Vagina (tissue), 2 donors: ENCODE measurements around the gene HOXD13.

ENCODE experiments used
- CTCF ChIP-seq, 3 experiments: fragments of 450-650 bp in 2 of 3; fragments of 200-600 bp in 1 of 3; sonication (generic) in 1 of 3; IDR thresholded peaks; one replicate each; pipeline ENCODE4 v1.5.1; 2017 to 2019; ENCODE audit warnings: antibody characterized with exemption in 3 of 3, mild to moderate bottlenecking in 2 of 3, moderate library complexity in 2 of 3
- POLR2A ChIP-seq, 2 donors: fragments of 450-650 bp; IDR thresholded peaks; one replicate each; pipeline ENCODE4 v1.6.1; 2017; ENCODE audit warnings: antibody characterized with exemption in 2 of 2, mild to moderate bottlenecking in 2 of 2, moderate library complexity in 2 of 2
- POLR2AphosphoS5 ChIP-seq, 2 donors: sonication (generic); formaldehyde crosslinking; IDR thresholded peaks; one replicate each; pipeline ENCODE4 v1.9.0; 2017; ENCODE audit warnings: antibody characterized with exemption in 2 of 2, mild to moderate bottlenecking in 2 of 2, low read depth in 1 of 2; ENCODE audit not compliant: insufficient read depth in 1 of 2

- no peak for TF ChIP-seq POLR2A (IDR thresholded peaks at IDR 0.05)
- TF ChIP-seq CTCF (IDR thresholded peaks at IDR 0.05) = no peak
- TF ChIP-seq POLR2AphosphoS5 (IDR thresholded peaks at IDR 0.05; ENCODE audit: insufficient read depth in 1 of 2, low read depth in 1 of 2) = no peak
These were observed 20.9 kb upstream of the HOXD13 start for GRCh38 chr2:176071330-176072291.
